ENCODE results near the gene SETD6.

SETD6 gene

DNA sequence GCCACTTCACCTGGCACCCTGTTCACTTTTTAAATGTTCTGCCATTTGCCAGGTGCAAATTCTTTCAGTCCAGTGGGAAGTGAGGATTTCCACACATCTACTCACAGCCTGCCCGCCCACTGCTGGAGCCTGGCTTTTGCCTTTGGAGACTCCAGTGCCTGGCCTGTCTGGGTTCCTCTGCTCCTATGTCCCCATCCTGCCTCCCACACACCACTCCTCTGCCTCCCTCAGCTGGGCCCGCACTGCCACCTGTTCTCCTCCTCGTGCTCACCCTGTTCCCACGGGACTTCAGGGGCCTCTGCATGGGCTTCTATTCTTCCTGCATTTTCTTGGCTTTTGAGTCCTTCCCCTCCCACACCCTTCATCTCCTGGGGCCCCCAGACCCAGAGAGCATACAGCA lies 23.3 kb upstream of the SETD6 start:
- in situ Hi-C loops (cut with MboI; ENCODE audit: low pct_unique_long_range_greater_than_20kb, low sequenced_read_pairs), result loop anchor here (10.0 kb wide), 1 partner anchor 157 kb away; no protein-coding TSS in a partner anchor
- DNase-seq, result no peak

GRCh38 chr16:58492735-58493134 lies 22.6 kb upstream of the SETD6 start:
- DNase-seq, result no peak
- in situ Hi-C loops (cut with MboI; ENCODE audit: low pct_unique_long_range_greater_than_20kb, low sequenced_read_pairs), result loop anchor here (10.0 kb wide), 1 partner anchor 158 kb away; no protein-coding TSS in a partner anchor

DNA sequence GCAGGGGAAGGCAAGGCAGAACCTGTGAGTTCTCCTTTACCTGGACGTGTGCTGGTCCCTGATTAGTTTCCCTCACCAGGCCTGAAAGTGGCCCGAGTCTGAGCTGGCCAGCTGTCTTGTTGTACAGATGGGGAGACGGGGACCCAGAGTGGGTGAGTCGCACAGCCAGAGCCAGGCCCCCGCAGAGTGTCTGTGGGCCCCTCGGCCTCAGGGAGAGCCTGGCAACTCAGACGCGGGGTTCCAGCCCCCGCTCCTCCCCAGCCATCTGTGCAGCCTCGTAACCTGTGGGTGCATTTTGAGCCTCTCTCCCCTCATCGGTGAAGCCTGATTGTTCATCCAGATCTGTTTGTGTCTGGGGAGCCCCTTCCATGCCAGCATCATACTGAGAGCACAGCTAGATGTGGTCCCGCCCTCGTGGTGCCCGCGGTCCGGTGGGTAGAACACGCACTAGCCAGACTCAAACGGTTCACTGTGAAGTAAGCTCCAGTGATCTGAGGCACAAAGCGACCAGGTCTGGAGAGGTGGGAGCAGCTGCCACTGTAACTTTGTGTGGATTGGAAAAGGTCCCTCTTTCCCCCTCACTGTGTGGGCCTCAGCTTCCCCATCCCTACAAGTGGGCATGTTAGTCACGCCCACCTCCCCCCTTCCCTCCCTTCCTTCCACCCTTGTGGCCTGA lies 21.4 kb upstream of the SETD6 start:
- in situ Hi-C loops (cut with MboI; ENCODE audit: low pct_unique_long_range_greater_than_20kb, low sequenced_read_pairs), result loop anchor here (10.0 kb wide), 1 partner anchor 159 kb away; no protein-coding TSS in a partner anchor
- no peak for DNase-seq

DNA sequence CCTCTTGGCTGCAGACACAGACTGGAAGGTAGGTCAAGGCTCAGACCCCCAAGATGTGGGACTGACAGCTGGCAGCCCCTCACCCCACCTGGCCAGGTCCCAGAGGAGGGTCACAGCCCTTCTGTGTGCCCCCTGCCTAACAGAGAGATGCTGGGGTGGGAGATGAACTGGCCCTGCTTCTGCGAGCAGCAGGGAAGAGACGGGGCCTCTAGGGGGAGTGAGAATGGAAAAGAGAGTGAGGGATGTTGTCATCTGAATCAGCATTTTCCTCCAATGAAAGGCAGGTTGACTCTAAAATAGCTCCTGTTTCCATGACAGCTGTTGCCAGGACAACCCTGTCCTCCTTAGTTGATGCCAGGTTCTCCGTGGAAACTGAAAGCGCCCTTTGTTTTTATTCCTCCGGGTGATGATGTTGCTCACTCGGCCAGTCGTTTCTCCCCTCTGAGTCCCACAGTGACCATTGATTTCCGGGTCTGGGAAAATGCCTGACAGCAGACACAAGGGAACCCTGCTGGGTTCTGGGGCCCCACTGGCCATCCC lies 20.3 kb upstream of the SETD6 start:
- peak; percentile 86 for DNase-seq
- in situ Hi-C loops (cut with MboI; ENCODE audit: low pct_unique_long_range_greater_than_20kb, low sequenced_read_pairs), result loop anchor here (10.0 kb wide), 1 partner anchor 160 kb away; no protein-coding TSS in a partner anchor

- DNase-seq, result no peak
- in situ Hi-C loops (cut with MboI; ENCODE audit: low pct_unique_long_range_greater_than_20kb, low sequenced_read_pairs), result loop anchor here (10.0 kb wide), 1 partner anchor 161 kb away; no protein-coding TSS in a partner anchor
Observed at GRCh38 chr16:58495521-58496331, 19.6 kb upstream of the SETD6 start.

- in situ Hi-C loops (cut with MboI; ENCODE audit: low pct_unique_long_range_greater_than_20kb, low sequenced_read_pairs), result loop anchor here (10.0 kb wide), 1 partner anchor 163 kb away; no protein-coding TSS in a partner anchor
- DNase-seq, result no peak
Observed at GRCh38 chr16:58497468-58497867, 17.8 kb upstream of the SETD6 start.

GRCh38 chr16:58497935-58498334 lies 17.4 kb upstream of the SETD6 start:
- in situ Hi-C loops (cut with MboI; ENCODE audit: low pct_unique_long_range_greater_than_20kb, low sequenced_read_pairs), result loop anchor here (10.0 kb wide), 1 partner anchor 163 kb away; no protein-coding TSS in a partner anchor
- DNase-seq, result no peak

DNA sequence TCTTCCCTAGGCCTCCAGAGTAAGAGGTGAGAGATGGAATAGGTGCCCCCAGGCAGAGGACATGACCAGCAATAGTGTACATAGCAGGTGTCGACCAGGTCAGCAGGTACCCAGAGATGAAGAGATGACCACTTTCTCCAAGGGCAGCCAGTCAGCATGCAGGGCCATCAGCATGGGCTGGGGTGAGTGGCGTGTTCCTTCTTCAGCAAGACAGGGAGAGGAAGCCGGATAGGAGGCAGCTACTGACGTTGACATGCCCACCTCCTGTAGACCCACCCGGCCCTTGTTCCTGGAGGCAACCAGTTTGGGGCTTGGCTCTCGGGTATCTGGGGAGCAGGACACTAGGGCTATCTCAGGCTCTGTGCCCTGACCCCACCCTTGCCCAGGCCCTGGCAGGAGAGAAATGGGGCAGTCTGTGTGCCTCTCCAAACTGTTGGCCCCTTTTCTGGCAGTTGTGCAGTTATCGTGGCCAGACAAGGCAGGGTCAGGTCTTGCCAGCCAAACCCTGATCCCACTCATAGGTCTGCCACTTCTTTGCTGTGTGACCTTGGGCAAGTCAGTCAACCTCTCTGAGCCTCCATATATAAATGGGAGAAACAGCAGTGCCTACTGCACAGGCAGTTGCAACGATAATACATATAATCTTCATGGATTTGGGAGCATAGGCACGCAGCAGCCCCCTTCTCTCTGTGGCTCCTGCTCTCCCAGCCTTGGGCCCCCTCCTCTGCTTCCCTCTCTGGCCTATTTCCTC lies 16.8 kb upstream of the SETD6 start:
- no peak for DNase-seq
- in situ Hi-C loops (cut with MboI; ENCODE audit: low pct_unique_long_range_greater_than_20kb, low sequenced_read_pairs), result loop anchor here (10.0 kb wide), 1 partner anchor 164 kb away; no protein-coding TSS in a partner anchor

- no peak for DNase-seq
- in situ Hi-C loops (cut with MboI; ENCODE audit: low pct_unique_long_range_greater_than_20kb, low sequenced_read_pairs), result loop anchor here (10.0 kb wide), 1 partner anchor 164 kb away; no protein-coding TSS in a partner anchor
Observed at GRCh38 chr16:58499092-58499511, 16.2 kb upstream of the SETD6 start.

GRCh38 chr16:58499615-58500351 lies 15.5 kb upstream of the SETD6 start, which contains the start of gene NDRG4:
NDRG4 (plus strand) TSS chr16:58500143; CDS start chr16:58500249, 106 bp downstream.
- peak; percentile 19 for DNase-seq
- in situ Hi-C loops (cut with MboI; ENCODE audit: low pct_unique_long_range_greater_than_20kb, low sequenced_read_pairs), result loop anchor here (10.0 kb wide), 1 partner anchor 165 kb away; no protein-coding TSS in a partner anchor

GRCh38 chr16:58500430-58501241 lies 14.7 kb upstream of the SETD6 start:
- in situ Hi-C loops (cut with MboI; ENCODE audit: low pct_unique_long_range_greater_than_20kb, low sequenced_read_pairs), result no loop called here
- no peak for DNase-seq

DNA sequence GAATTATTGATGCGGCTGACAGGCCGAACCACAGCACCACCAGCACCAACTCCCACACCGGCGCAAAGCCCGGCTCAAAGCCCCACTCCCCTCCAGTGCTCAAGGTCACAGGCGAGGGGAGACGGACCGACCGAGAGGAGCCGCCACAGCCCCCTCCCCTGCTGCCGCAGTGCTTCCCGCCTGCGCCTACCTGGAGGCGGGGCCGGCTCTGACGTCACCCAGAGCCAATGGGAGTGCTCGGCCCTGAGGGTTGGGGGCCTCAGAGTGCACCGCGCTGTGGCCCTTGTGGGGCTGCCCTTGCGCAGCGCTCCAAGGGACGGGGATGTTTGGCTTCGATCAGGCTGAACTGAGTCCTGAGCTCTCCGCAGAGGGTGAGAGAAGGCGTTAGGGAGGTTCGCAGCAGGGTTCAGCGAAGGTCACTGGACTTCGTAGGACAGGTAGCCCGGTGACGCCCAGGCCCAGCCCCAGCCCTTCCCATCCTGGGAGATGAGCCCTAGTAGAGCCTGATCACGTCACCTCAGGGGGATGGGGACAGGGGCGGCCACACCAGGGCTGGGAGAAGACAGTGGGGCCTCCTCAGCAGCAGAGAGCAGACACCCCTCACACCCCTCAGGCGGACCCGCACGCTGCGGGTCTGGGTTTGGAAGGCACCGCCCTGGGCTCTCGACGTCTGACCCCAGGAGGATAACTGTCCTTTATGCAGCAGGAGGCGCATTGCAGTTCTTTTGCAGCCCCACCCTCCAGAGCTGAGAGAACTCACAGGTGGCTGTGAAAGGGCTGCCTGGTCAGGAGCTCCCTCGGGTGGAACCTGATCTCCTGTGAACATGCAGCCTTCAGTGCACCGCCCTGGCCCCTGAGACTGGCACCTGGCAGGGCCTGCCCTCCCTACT lies 13.8 kb upstream of the SETD6 start:
- in situ Hi-C loops (cut with MboI; ENCODE audit: low pct_unique_long_range_greater_than_20kb, low sequenced_read_pairs), result no loop called here
- no peak for DNase-seq

GRCh38 chr16:58502217-58502921 lies 12.9 kb upstream of the SETD6 start:
- in situ Hi-C loops (cut with MboI; ENCODE audit: low pct_unique_long_range_greater_than_20kb, low sequenced_read_pairs), result no loop called here
- no peak for DNase-seq

GRCh38 chr16:58503166-58503862 lies 12.0 kb upstream of the SETD6 start:
- in situ Hi-C loops (cut with MboI; ENCODE audit: low pct_unique_long_range_greater_than_20kb, low sequenced_read_pairs), result no loop called here
- no peak for DNase-seq

Measured in KBM-7 (cell line).